ENCODE data around the gene DYSF.

Gene DYSF

GRCh38 chr2:71669628-71670429 is 216.5 kb downstream of the DYSF start:
- Histone ChIP-seq H3K4me1 (ENCODE audit: control insufficient read depth, insufficient read depth, low read length) (no peaks in the 10 kb centered on the region), H3K9me3 (ENCODE audit: control insufficient read depth, insufficient read depth, low read depth, low read length) (no peaks in the 10 kb centered on the region), H3K36me3 (ENCODE audit: control insufficient read depth in 2 of 2, insufficient read depth in 1 of 2, low read length in 2 of 2) (no peaks in the 10 kb centered on the region), H3K27ac (ENCODE audit: extremely low read depth, low read depth, low read length) (no peak overlapping the region), H3K4me3 (ENCODE audit: low read depth, low read length) (no peak overlapping the region)
- ChIA-PET CTCF (interaction anchor here (1.8 kb wide), 1 partner anchor 128 kb away, joined by 6 read pairs; no protein-coding TSS in a partner anchor), POLR2A (no interaction called here)
- TF ChIP-seq ZNF548 (tag by site-specific recombination; IDR thresholded peaks at IDR 0.05) (no peak), PRDM4 (tag by site-specific recombination; IDR thresholded peaks at IDR 0.05) (no peak), ZNF777 (tag by site-specific recombination; IDR thresholded peaks at IDR 0.05; ENCODE audit: borderline replicate concordance) (no peak), YY1 (tag by site-specific recombination; IDR thresholded peaks at IDR 0.05) (no peak), ZBTB10 (tag by site-specific recombination; IDR thresholded peaks at IDR 0.05) (no peak), ZNF280D (tag by site-specific recombination; IDR thresholded peaks at IDR 0.05) (no peak), PATZ1 (tag by site-specific recombination; IDR thresholded peaks at IDR 0.05) (no peak), ZNF707 (tag by site-specific recombination; IDR thresholded peaks at IDR 0.05) (no peak), ZNF214 (tag by site-specific recombination; IDR thresholded peaks at IDR 0.05; ENCODE audit: borderline replicate concordance) (no peak), ATF2 (tag by site-specific recombination; IDR thresholded peaks at IDR 0.05; ENCODE audit: low read depth) (no peak), PRDM10 (tag by site-specific recombination; IDR thresholded peaks at IDR 0.05) (no peak), PBX3 (CRISPR knock-in tag; IDR thresholded peaks at IDR 0.05) (no peak)

All from HEK293 (cell line).